ENCODE results near the gene NR5A2.

NR5A2 gene

DNA sequence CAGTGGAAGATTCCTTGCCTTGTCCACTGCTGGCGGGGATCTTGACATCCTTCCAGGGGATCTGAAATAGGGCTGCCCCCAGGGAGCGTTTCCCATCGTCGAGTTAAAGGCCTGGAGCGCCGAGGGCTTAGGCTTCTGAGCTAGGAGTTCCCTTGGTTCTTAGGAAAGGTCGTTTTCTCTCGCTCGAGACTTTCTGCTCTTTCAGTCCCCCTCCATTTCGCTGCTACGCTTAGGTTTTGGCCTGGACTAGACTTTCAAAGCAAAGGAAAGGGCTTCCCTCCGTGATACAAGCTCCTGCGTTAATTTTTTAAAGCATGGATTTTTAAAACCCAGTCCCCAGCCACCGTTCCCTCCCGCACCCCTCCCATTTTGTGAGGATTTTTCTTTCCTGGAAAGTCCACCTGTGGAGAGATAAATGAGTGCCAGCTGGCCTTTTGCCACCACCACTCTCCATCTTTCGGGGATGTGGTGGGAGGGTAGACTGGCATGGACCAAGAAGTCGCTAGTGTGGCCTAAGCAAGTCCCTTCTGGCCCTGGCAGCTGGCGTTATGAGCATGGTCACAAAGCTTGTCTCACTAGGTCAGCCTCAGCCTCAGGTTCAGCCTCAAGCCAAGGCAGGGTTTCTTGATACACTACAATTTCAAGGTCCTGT, 9.2 kb downstream of the NR5A2 start:
- DNase-seq: no peak

GRCh38 chr1:200037501-200037900, 10.0 kb downstream of the NR5A2 start:
- DNase-seq: no peak

DNA sequence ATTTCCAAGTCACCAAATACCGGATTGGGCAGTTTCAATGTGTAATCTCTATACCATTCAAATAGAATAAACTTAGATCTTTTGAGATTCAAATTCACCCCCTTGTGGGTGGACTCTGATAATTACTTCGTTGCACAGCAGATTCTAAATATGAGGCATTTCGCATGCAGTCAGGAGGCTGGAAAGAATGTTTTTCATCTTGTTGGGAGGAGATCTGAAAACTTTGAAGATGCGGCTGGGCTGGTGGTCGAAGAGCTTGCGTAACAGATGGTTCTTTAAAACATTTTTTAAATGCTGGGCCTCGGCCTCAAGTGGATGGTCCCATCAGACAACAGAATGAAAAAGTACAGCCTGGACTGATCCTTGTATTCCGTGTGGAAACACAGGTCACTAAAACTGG, 10.4 kb downstream of the NR5A2 start:
- DNase-seq: no peak

DNA sequence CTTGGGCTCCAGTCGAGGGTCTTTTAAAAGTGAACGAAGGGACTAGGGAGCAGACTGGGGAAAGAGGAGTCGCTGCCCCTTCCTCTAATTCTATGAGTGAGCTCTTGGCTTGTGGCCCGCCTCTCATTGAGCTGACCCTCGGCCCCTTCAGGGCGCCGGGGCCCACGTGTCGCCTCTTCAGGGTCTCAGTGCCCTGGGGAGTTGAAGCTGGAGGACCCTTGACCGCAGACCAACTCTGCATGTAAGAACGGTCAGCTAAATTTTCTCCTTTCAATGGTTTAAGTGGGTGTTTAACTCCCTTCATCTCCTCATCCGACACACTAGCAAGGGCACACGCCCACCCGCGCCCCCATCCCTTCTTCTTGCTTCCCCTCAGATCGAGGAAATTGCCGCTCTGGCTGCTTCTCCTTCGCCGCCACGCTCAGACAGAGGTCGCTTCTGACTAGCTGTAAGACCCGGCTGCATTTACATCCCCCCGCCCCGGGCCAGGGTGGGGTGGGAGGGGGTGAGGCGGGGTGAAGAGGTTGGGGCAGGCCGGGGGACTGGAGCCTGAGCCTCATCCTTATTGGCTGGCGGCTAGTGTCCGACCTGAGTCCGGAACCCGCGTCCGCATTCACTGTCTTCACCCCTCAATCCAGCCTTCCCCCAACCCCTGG, 10.9 kb downstream of the NR5A2 start:
- no peak for DNase-seq

DNA sequence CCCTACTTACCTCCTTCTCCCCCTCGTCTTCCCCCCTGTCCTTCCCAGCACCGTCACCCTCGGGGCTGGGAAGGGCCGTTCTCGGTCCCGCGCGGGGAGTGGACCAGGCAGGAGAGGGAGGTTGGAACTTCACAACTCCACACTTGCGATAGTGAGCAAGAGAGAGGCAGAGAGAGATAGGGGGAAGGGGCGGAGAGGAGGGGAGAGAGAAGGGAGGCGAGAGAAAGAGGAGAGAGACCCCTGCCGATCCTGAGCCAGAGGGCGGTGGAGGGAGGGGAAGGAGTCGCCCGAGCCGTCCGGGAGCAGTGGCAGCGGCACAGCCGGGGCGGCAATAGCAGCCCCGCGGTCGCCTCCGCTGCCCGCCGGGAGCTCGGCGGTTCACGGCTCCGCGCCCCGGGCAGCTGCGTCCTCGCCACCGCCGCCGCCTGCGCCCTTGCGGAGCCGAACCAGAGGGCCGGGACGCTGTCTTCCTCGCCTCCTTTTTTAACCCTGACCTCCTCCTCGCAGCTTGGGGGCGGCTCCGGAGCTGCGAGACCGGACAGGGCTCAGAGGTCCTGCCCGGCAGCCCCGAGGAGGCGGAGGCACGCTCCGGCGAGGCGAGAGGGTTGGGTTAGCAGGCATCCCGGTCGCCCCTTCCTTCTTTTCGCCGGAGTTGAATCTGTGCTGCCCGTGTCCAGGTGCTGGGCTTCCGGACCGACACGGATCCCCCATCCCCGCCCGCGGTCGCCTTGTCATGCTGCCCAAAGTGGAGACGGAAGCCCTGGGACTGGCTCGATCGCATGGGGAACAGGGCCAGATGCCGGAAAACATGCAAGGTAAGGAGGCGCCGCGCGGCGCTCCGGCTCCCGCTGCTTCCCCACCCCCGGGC, 11.7 kb downstream of the NR5A2 start:
- no peak for DNase-seq

DNA sequence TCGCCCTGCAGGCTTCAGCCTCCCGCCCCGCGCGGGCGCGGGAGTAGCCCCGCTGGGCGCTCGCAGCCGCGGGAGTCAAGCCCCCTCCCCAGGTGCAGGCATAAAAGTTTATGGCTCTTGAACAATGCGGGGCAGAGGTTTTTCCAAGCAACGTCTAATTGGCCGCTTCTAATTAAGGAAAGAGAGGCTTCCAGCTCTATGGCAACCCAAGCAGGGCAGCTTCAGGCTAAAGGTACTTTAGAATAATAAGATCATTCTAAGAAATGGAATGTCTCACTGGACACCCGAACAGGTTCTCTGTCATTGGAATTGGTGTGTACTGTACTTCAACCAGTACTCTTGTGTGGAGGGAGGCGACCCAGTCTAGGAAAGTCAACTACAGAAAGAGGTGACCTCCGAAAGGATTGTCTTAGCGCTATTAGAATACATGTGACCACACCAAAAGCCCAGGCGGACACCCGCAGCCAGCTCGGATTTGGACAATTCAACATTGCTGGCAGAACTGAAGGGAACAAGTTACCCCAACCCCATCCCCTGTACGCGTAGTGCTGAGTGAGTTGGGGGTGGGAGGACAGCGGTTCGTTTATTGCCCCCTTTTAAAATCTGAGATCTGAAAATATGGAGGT, 12.5 kb downstream of the NR5A2 start:
- no peak for DNase-seq

DNA sequence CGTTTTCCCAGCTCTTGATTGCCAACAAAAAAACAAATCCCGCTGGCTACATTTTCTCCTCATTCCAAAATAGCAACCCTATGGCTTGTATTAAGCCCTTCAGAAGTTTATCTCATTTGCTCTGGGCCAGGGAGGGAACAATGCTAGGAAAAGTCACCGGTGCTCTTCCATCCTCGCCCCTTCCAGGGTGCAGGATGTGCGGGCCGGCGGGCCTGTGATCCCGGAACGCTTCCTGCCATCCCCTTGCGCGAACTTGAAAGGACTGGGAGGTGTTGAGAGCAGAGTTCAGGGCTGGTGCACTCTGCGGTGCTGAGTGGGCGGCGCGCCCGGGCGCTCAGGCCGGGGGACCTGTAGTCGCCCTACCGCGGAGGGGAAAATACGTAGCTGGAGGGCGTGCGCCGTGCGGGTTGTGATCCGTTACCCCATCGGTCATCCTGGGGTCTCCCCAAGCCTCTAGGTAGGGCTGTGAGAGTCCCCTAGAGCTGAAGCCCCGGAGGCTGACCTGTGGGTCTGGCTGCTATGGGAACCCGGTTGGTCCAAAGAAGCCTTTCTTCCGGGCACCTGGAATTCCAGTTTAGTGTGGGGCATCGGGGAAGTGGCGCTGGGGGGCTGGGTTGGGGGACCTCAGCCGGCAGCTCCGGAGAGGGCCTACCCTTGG, 13.1 kb downstream of the NR5A2 start:
- DNase-seq: no peak

DNA sequence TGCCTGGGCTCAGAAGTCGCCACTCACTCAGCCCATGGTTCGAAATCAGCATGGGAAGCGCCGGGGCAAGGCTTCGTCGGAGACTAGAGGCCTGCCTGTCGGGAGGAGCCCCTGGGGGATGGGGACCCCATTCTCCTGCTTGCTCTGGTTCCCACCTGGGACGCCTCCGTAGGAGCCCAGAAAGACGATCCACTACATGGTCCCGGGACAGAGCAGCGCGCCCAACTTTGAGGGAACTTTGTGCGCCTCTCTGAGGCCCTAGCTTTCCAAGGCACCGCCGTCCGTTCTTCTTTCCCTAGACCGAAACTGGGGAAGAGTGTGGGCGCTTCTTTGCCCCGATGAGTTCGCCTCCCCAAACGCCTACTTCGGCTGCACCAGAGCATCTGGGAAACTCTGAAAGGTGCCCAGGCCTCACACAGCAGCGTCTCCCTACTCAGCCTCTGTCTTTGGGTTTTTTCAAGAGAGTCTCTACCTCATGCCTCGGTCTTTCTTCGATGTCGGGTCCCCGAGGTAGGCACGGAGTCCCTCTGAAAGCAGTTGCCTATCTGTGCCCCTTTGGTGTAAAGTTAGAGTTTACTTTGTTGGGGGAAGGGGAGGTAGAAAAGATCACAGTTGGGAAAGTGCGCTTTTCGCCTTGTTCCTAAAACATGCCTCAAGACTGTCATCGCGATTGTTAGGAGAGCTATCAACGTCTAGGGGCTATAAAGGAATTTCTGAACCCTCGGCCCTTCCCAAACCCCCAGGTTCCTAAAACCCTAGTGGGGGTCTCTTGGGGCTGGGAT, 14.0 kb downstream of the NR5A2 start:
- no peak for DNase-seq

DNA sequence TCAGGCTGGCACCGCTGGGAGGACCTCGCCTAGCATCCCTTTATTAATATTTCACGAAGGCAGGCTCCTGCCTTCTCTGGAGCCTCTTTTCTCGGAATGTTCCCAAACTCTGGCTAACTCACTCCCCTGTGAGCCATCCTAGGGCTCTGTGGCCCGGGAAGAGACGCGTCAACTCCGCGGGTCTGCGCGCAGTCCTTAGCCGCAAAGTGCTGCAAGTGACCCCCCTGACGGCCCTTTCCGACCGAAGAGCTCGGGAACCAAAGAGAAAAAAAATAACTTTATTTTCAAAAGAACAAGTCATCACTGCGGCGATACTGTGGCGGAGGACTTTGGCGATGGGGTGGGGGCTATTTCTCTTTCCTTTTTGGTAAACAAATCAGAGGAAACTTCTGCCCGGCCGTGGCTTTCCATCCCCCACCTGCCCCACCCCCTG, 14.6 kb downstream of the NR5A2 start:
- DNase-seq: no peak

DNA sequence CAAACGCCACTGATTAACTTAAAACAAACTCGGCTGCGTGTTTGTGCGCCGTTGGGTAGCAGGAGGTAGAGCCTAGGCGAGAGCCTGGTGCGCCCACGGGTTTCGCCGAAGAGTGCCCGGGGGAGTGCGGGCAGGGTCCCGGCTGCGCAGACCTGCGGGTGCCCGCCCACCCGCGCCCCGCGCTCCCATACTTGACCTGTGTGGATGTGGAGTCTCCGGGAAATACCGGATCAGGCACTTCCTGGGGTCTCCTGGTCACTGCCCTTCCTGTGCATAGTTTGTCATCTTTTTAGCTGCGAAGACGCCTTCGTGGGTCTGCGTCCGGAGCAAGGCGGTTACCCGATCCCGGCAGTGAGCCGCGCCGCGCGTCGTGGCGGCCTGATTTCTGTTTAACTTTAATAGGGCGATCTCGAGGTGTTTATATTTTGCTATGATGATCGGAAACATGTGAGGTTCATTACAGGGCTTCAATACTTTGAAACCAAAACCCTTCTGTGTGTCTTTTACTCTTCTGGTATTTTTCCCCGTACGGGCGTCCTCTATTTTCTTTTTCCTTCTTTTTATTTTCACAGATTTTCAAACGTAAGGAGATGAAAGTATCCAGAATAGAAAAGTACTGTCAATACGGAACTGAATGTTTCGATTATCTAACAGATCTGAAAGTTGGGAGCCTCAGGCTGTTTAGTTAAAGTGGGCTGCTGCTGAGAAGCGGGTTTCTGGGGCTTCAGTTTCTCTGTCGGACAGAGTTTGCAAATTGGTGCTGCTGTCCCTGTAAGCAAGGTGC, 15.2 kb downstream of the NR5A2 start:
- DNase-seq: no peak

DNA sequence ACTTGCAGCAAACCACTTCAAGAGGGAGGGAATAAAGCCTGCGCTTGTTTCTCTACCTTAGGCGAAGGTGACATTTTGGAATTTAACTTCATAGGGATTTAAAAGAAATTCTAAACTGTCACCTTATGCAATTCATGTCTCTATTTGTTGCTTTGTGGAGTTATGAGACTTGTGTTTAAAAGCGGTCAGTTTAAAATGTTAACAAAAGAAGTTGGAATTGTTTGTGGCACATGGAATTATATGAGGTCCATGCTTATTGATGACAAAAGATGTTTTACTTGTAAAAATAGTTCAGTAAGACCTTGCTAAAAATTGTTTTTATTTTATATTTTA, 15.8 kb downstream of the NR5A2 start:
- no peak for DNase-seq

- no peak for DNase-seq
Measured at GRCh38 chr1:200046115-200046514, 18.6 kb downstream of the NR5A2 start.

DNA sequence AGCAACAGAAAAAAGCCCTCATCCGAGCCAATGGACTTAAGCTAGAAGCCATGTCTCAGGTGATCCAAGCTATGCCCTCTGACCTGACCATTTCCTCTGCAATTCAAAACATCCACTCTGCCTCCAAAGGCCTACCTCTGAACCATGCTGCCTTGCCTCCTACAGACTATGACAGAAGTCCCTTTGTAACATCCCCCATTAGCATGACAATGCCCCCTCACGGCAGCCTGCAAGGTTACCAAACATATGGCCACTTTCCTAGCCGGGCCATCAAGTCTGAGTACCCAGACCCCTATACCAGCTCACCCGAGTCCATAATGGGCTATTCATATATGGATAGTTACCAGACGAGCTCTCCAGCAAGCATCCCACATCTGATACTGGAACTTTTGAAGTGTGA, 20.7 kb downstream of the NR5A2 start:
- DNase-seq: no peak

GRCh38 chr1:200049810-200050209, 22.3 kb downstream of the NR5A2 start:
- DNase-seq: no peak

- no peak for DNase-seq
Measured at GRCh38 chr1:200051620-200052019, 24.1 kb downstream of the NR5A2 start.

- no peak for DNase-seq
Measured at GRCh38 chr1:200053091-200053490, 25.6 kb downstream of the NR5A2 start.

DNA sequence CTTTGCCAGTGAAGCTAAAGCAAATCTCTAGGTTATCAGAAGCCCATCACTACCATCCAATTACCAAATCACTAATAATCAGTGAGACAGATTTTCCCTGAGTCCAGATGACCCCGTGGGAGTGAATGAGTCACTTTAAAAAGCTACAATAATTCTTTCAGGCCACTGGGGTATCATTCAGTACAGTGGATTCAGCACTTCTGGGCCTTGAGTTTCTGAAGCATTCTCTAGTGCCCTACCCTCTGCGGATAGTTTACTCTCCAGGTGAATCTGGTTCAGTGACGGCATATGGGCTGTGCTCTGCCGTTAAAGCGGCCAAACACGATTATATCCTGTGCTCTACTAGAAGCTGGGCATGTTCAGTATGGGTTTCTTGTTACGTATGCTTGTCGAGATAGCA, 26.1 kb downstream of the NR5A2 start:
- DNase-seq: no peak

GRCh38 chr1:200058341-200058740, 30.8 kb downstream of the NR5A2 start:
- DNase-seq: no peak

- no peak for DNase-seq
Measured at GRCh38 chr1:200062143-200062542, 34.6 kb downstream of the NR5A2 start.

- no peak for DNase-seq
Measured at GRCh38 chr1:200072636-200073285, 45.3 kb downstream of the NR5A2 start.

DNA sequence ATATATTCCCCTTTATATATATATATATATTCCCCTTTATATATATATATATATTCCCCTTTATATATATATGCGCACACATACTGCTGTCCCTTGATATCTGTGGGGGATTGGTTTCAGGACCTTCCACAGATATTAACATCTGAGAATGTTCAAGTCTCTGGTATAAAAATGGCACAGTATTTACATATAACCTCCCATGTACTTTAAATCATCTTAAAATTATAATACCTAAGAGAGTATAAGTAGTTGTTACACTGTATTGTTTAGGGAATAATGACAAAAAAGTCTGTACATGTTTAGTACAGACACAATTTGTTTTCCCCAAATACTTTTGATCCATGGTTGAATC, 45.8 kb downstream of the NR5A2 start:
- DNase-seq: no peak

Data from stimulated activated naive CD4-positive, alpha-beta T cell treated with Interleukin-2 at 50 U/mL for 16 hours (primary cell).